ENCODE data around the gene PRXL2B. TPM values are rescaled to one million over a fixed set of nuclear protein-coding genes. Genes with fewer than 3 reads are reported as not detected.

The PRXL2B gene
- total RNA-seq, 1 donor from 2014 or later: 34.7 TPM

DNA sequence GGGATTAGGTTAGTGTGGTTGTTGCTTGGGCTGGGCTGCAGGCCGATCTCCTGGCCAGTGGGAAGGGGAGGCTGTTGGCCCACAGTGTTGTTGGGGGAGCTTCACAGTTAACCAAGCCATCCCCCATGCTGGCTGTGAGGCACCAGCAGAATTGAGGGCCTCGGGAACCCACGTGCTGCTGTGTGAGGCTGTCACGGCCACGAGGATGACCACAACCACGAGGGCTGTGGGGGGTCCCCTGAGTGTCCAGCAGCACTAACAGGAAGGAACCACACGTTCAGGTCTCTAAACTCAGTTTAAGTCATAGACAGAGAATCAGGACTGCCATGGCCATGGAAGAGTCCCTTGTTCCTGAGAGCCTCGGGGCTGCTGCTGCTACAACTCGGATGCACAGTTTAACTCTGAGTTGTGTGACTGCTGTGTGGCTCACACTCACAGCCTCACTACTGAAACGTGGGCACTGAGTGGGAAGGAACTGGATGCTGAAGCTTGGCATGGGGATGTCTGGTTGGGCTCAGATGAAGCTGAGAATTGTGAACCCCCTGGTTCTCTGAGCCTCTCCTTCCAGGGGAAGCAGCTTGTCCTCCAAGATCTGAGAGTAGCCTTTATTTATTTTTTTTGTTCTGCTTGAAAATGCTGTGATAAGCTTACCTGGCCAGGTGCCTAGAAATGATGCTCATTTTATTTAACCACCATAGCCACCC is 51.0 kb downstream of the PRXL2B start:
- Mint-ChIP-seq H3K36me3 (no peaks in the 10 kb centered on the region), H3K27me3 (ENCODE audit: low read depth) (peaks cover 7% of the 10 kb centered on the region), H3K27ac (no peak overlapping the region), H3K9me3 (peaks cover 9% of the 10 kb centered on the region), H3K4me1 (peaks cover 6% of the 10 kb centered on the region), H3K4me3 (no peak overlapping the region)
- DNase-seq (ENCODE audit: low spot score in 2 of 2, unreplicated experiment in 2 of 2): no peak
- TF ChIP-seq, protein P1, sequence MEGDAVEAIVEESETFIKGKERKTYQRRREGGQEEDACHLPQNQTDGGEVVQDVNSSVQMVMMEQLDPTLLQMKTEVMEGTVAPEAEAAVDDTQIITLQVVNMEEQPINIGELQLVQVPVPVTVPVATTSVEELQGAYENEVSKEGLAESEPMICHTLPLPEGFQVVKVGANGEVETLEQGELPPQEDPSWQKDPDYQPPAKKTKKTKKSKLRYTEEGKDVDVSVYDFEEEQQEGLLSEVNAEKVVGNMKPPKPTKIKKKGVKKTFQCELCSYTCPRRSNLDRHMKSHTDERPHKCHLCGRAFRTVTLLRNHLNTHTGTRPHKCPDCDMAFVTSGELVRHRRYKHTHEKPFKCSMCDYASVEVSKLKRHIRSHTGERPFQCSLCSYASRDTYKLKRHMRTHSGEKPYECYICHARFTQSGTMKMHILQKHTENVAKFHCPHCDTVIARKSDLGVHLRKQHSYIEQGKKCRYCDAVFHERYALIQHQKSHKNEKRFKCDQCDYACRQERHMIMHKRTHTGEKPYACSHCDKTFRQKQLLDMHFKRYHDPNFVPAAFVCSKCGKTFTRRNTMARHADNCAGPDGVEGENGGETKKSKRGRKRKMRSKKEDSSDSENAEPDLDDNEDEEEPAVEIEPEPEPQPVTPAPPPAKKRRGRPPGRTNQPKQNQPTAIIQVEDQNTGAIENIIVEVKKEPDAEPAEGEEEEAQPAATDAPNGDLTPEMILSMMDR (IDR thresholded peaks at IDR 0.05; ENCODE audit: unreplicated experiment): no peak

DNA sequence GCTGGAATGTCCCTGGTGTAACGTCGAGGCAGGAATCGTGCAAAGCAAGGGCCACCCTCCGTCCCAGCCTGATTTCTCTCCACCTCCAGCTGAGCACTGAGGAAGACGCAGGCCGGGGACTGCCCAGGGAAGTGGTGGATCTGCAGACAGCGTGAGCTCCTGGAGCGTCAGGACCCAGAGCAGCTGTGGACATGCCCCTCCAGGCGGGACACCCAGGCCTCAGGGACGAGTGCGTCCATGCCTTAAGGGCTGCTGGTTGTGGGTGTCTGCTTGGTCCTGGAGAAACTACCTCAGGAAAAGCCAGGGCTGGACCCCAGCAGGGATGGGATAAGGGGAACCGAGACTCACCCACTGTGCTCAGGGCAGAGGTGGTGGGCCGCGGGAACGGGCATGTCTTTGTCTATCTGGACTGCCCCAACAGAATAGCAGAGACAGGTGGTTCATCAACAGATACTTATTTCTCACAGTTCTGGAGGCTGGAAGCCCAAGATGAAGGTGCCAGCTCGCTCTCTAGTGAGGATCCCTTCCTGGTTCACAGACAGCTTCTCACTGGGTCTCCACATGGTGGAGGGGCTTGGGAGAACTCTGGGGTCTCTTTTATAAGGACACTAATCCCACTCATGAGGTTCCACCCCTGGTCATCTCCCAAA is 52.0 kb downstream of the PRXL2B start:
- Mint-ChIP-seq H3K4me3 (no peak overlapping the region), H3K27ac (no peak overlapping the region), H3K9me3 (peaks cover 9% of the 10 kb centered on the region), H3K36me3 (no peaks in the 10 kb centered on the region), H3K27me3 (ENCODE audit: low read depth) (peaks cover 2% of the 10 kb centered on the region), H3K4me1 (peaks cover 6% of the 10 kb centered on the region)
- DNase-seq (ENCODE audit: low spot score in 2 of 2, unreplicated experiment in 2 of 2): no peak
- TF ChIP-seq, protein P1 (IDR thresholded peaks at IDR 0.05; ENCODE audit: unreplicated experiment): no peak

DNA sequence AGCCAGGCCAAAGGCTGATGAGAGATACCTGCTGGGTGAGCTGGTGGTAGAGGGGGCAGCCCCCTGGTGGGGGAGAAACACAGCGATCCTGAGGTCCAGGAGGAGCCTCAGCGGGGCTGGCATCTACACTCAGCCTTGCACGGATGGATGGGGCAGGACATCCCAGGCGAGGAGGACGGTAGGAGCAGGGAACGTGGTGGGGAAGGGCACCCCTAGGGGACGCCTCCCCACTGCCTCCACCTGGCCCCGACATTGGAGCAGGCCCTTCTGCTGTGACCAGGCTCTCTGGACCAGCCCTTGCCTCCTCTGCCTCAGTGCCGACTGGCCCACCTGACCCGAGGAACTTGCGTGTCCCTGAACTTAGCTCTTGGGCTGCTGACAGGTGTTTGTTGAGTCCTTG is 52.6 kb downstream of the PRXL2B start:
- Mint-ChIP-seq H3K9me3 (peaks cover 9% of the 10 kb centered on the region), H3K4me3 (no peak overlapping the region)

DNA sequence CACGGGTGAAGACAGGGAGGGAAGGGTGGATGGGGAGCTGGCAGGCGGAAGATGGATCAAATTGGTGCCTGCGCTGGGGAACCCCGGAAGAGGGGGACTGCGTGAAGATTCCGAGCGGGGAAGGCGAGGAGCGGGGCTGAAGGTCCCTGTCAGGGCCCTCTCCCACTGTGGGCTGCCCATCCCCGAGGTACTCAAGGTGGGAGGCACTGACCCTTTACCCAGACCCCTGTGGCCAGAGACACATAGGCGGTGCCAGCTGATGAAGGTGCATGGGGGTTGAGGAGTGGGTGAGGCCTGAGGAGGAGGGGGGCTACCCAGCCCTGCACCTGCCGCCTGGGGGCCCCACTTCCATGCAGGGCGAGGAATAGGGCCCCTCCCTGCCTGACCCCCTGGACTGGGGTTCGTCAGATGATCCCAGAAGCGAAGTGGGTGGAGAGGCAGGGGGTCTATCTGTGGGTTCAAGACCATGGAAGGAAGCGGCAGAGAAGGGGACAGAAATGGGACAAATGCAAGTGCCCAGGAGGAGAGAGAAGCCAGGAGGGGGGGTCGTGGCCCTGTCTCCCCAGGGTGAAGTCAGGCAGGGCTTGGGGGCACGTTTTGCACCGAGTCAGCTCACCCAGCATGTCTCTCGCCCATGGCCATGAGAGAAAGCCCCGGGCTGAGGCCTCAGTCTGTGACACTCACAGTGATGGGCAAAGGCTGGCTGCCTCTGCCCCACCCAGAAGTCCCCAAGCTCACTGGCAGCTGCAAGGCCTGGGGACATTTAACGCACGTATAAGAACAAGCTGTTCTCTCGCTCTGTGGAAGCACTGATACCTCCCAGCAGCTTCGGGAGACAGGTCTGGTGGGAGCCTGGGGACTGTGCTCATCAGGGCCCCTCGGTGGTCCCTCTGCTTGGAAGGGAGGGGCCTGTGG is 53.3 kb downstream of the PRXL2B start:
- H3K27ac Mint-ChIP-seq: no peak overlapping the region
- H3K36me3 Mint-ChIP-seq: no peaks in the 10 kb centered on the region
- H3K4me3 Mint-ChIP-seq: no peak overlapping the region
- TF ChIP-seq, protein P1 (IDR thresholded peaks at IDR 0.05; ENCODE audit: unreplicated experiment): no peak
- H3K4me1 Mint-ChIP-seq: peaks cover 6% of the 10 kb centered on the region
- H3K27me3 Mint-ChIP-seq (ENCODE audit: low read depth): peaks cover 2% of the 10 kb centered on the region
- H3K9me3 Mint-ChIP-seq: peaks cover 9% of the 10 kb centered on the region
- no peak for DNase-seq (ENCODE audit: low spot score in 2 of 2, unreplicated experiment in 2 of 2)

More for the DNA sequence above, 52.6 kb downstream of the PRXL2B start:
- DNase-seq (ENCODE audit: low spot score in 2 of 2, unreplicated experiment in 2 of 2): no peak
- Mint-ChIP-seq H3K27ac (no peak overlapping the region), H3K4me1 (peaks cover 6% of the 10 kb centered on the region), H3K27me3 (ENCODE audit: low read depth) (peaks cover 2% of the 10 kb centered on the region), H3K36me3 (no peaks in the 10 kb centered on the region)
- TF ChIP-seq, protein P1 (IDR thresholded peaks at IDR 0.05; ENCODE audit: unreplicated experiment): no peak

DNA sequence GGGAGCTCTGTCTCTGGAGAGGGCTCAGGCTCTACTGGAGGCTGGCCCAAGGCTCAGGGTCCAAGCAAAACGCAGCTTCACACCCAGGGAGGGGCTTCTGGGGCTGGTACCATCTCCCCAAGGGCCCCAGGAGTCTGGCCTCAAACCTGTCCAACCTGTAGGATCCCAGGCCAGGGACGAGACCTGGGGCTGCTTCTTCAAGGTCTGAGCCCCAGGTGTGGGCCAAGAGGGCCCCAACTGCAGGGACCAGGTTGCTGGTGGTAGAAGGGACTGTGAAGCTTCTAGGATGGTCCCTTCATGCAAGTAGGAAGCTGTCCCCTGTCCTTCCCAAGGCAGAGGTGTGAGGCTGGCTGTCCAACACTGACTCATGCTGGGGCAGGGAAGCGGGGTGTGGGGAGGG is 54.0 kb downstream of the PRXL2B start:
- Mint-ChIP-seq H3K36me3 (no peaks in the 10 kb centered on the region), H3K4me1 (peaks cover 6% of the 10 kb centered on the region), H3K9me3 (peaks cover 9% of the 10 kb centered on the region), H3K4me3 (no peak overlapping the region), H3K27ac (no peak overlapping the region), H3K27me3 (ENCODE audit: low read depth) (peaks cover 2% of the 10 kb centered on the region)
- TF ChIP-seq, protein P1 (IDR thresholded peaks at IDR 0.05; ENCODE audit: unreplicated experiment): no peak
- DNase-seq (ENCODE audit: low spot score in 2 of 2, unreplicated experiment in 2 of 2): no peak

Other genes starting within 250 kb of the PRXL2B start
- 21.6 to 25.0 TPM (median 24.3 TPM) in 3 replicates for gene MORN1, start 195.2 kb upstream of the PRXL2B start, total RNA-seq
- gene RER1, start 194.9 kb upstream of the PRXL2B start, total RNA-seq: 94.5 to 103 TPM (median 95.1 TPM) in 3 replicates
- gene PEX10, start 174.2 kb upstream of the PRXL2B start, total RNA-seq: 25.8 to 26.6 TPM (median 25.9 TPM) in 3 replicates
- gene PLCH2, start 110.5 kb upstream of the PRXL2B start, total RNA-seq: 1.7 to 2.1 TPM (median 1.8 TPM) in 3 replicates
- 43.1 to 50.8 TPM (median 45.4 TPM) in 3 replicates for gene PANK4, start 60.2 kb upstream of the PRXL2B start, total RNA-seq
- gene HES5, start 56.5 kb upstream of the PRXL2B start, total RNA-seq: not detected in 3 replicates
- 1.1 to 1.3 TPM (median 1.2 TPM) in 3 replicates for gene TNFRSF14, start 30.4 kb upstream of the PRXL2B start, total RNA-seq
- gene MMEL1, start 46.2 kb downstream of the PRXL2B start, total RNA-seq: 2.2 to 4.5 TPM (median 3.4 TPM) in 3 replicates
- 3.5 to 3.6 TPM (median 3.5 TPM) in 3 replicates for gene TTC34, start 214.9 kb downstream of the PRXL2B start, total RNA-seq

Measured in mesothelial cell of epicardium (in vitro differentiated cells).